Activated T-cell treated with anti-CD3 and anti-CD28 coated beads for 4 hours (primary cell): ENCODE results near the gene ORMDL3.
"Not testable (repeated sequence)": the region's sequence is repeated elsewhere in the genome, so short reads cannot be mapped to it uniquely, and the experiment has no call there.

Experiments used
- DNase-seq: peaks from one replicate; pipeline ENCODE4 v3.0.0-alpha.2; 2020

Gene ORMDL3

GRCh38 chr17:39923836-39924690 lies 3.3 kb downstream of the ORMDL3 start:
- DNase-seq, result no peak

- no peak for DNase-seq
Observed at GRCh38 chr17:39923230-39923629, 4.2 kb downstream of the ORMDL3 start.

- DNase-seq, result no peak
Observed at GRCh38 chr17:39922006-39922405, 5.4 kb downstream of the ORMDL3 start.

GRCh38 chr17:39921323-39921722 lies 6.1 kb downstream of the ORMDL3 start:
- DNase-seq, result no peak

- DNase-seq, result peak; percentile 23
Observed at GRCh38 chr17:39920218-39921210, 6.9 kb downstream of the ORMDL3 start.

- DNase-seq, result no peak
Observed at GRCh38 chr17:39919087-39919683, 8.2 kb downstream of the ORMDL3 start.

GRCh38 chr17:39916918-39917317 lies 10.5 kb downstream of the ORMDL3 start:
- no peak for DNase-seq

- DNase-seq, result no peak
Observed at GRCh38 chr17:39915559-39915958, 11.8 kb downstream of the ORMDL3 start.

GRCh38 chr17:39913989-39914388 lies 13.4 kb downstream of the ORMDL3 start:
- no peak for DNase-seq

- no peak for DNase-seq
Observed at GRCh38 chr17:39908789-39909352, 18.5 kb downstream of the ORMDL3 start.

GRCh38 chr17:39904990-39905288 lies 22.5 kb downstream of the ORMDL3 start:
- no peak for DNase-seq

- no peak for DNase-seq
Observed at GRCh38 chr17:39903158-39903884, 24.1 kb downstream of the ORMDL3 start.

GRCh38 chr17:39902027-39902426 lies 25.4 kb downstream of the ORMDL3 start:
- DNase-seq, result not testable (repeated sequence)

- no peak for DNase-seq
Observed at GRCh38 chr17:39899215-39899614, 28.2 kb downstream of the ORMDL3 start.

GRCh38 chr17:39898088-39898487 lies 29.3 kb downstream of the ORMDL3 start:
- DNase-seq, result no peak

- no peak for DNase-seq
Observed at GRCh38 chr17:39894681-39895376, 32.6 kb downstream of the ORMDL3 start.

GRCh38 chr17:39889200-39889599 lies 38.2 kb downstream of the ORMDL3 start:
- DNase-seq, result no peak

- no peak for DNase-seq
Observed at GRCh38 chr17:39887078-39887477, 40.3 kb downstream of the ORMDL3 start.

GRCh38 chr17:39886102-39886501 lies 41.3 kb downstream of the ORMDL3 start:
- not testable (repeated sequence) for DNase-seq

GRCh38 chr17:39872751-39873150 lies 54.6 kb downstream of the ORMDL3 start:
- DNase-seq, result no peak

- DNase-seq, result no peak
Observed at GRCh38 chr17:39871801-39872200, 55.6 kb downstream of the ORMDL3 start.
